HepG2 (cell line): ENCODE data around the gene IPO5. TPM values are rescaled to one million over a fixed set of nuclear protein-coding genes. Genes with fewer than 3 reads are reported as not detected.

Experiments used
- E2F5 ChIP-seq: sonication (generic); formaldehyde crosslinking; conservative IDR thresholded peaks from 2 replicates; pipeline ENCODE4 v1.4.0; 2020; ENCODE audit warnings: missing genetic modification reagents
- FOXP4 ChIP-seq: sonication (generic); formaldehyde crosslinking; IDR thresholded peaks from 2 replicates; pipeline ENCODE4 v1.4.0; 2020; ENCODE audit warnings: missing genetic modification reagents
- HNF1B ChIP-seq: sonication (generic); formaldehyde crosslinking; IDR thresholded peaks from 2 replicates; pipeline ENCODE4 v1.5.1; 2020; ENCODE audit warnings: mild to moderate bottlenecking, moderate library complexity, missing genetic modification reagents
- HOXA3 ChIP-seq: sonication (generic); formaldehyde crosslinking; IDR thresholded peaks from 2 replicates; pipeline ENCODE4 v1.5.0; 2020; ENCODE audit warnings: missing genetic modification reagents
- KDM5B ChIP-seq: sonication (generic); formaldehyde crosslinking; IDR thresholded peaks from 2 replicates; pipeline ENCODE4 v1.4.0; 2020; ENCODE audit warnings: missing genetic modification reagents, mild to moderate bottlenecking, borderline replicate concordance
- MIXL1 ChIP-seq: IDR thresholded peaks from 2 replicates; pipeline ENCODE4 v1.6.1; 2016
- MLX ChIP-seq: IDR thresholded peaks from 2 replicates; pipeline ENCODE4 v1.6.1; 2016
- PLSCR1 ChIP-seq: sonication (generic); formaldehyde crosslinking; IDR thresholded peaks from 2 replicates; pipeline ENCODE4 v1.5.0; 2020; ENCODE audit warnings: missing genetic modification reagents, mild to moderate bottlenecking, borderline replicate concordance
- SALL1 ChIP-seq: sonication (generic); formaldehyde crosslinking; IDR thresholded peaks from 2 replicates; pipeline ENCODE4 v1.8.0; 2022; ENCODE audit warnings: mild to moderate bottlenecking, missing genetic modification reagents
- SOX13 ChIP-seq, 3 experiments: fragments of 450-650 bp in 1 of 3; sonication (generic) in 1 of 3; formaldehyde crosslinking in 1 of 3; IDR thresholded peaks in 2 of 3; conservative IDR thresholded peaks in 1 of 3; 2 replicates each; pipeline versions ENCODE4 v1.5.0 to v1.6.1; 2016 to 2020; ENCODE audit warnings: antibody characterized with exemption in 1 of 3, mild to moderate bottlenecking in 1 of 3, missing compliant biosample characterization in 1 of 3, missing genetic modification reagents in 1 of 3, moderate library complexity in 1 of 3
- SP4 ChIP-seq: sonication (generic); formaldehyde crosslinking; IDR thresholded peaks from 2 replicates; pipeline ENCODE4 v1.8.1; 2023; ENCODE audit warnings: mild to moderate bottlenecking, missing genetic modification reagents
- ZBTB1 ChIP-seq: sonication (generic); formaldehyde crosslinking; IDR thresholded peaks from 2 replicates; pipeline ENCODE4 v1.4.0; 2020; ENCODE audit warnings: missing genetic modification reagents, borderline replicate concordance
- ZFX ChIP-seq: sonication (generic); formaldehyde crosslinking; IDR thresholded peaks from 2 replicates; pipeline ENCODE4 v1.4.0; 2020; ENCODE audit warnings: mild to moderate bottlenecking, low read depth, missing genetic modification reagents, moderate library complexity
- ZNF24 ChIP-seq: fragments of 450-650 bp; IDR thresholded peaks from 2 replicates; pipeline ENCODE4 v1.6.1; 2017; ENCODE audit warnings: antibody characterized with exemption, mild to moderate bottlenecking
- ZNF331 ChIP-seq: sonication (generic); formaldehyde crosslinking; IDR thresholded peaks from 2 replicates; pipeline ENCODE4 v1.4.0; 2020; ENCODE audit warnings: missing genetic modification reagents
- ZNF607 ChIP-seq: sonication (generic); formaldehyde crosslinking; IDR thresholded peaks from 2 replicates; pipeline ENCODE4 v1.5.1; 2020; ENCODE audit warnings: missing genetic modification reagents, mild to moderate bottlenecking, borderline replicate concordance
- polyA plus RNA-seq, 8 experiments: library from polyadenylated mRNA; depleted of rRNA in 3 of 8; stranded (reverse) in 7 of 8; unstranded in 1 of 8; fragments of >200 nt; fragmentation: Illumina TruSeq in 4 of 8; extraction: Trizol in 4 of 8; gene quantifications; 2 replicates each; pipeline versions ENCODE4 v1.2.1 to v1.2.3, GENCODE V29; 2011 to 2016; ENCODE audit warnings: low read depth in 4 of 8, missing spikeins in 1 of 8, mixed read lengths in 1 of 8; ENCODE audit not compliant: insufficient read depth in 1 of 8
- total RNA-seq, 5 experiments: library from RNA; depleted of rRNA; stranded (reverse); fragments of >200 nt; fragmentation: Illumina TruSeq; extraction: Trizol; gene quantifications; 2 replicates each; pipeline ENCODE4 v1.2.3, GENCODE V29; 2016; ENCODE audit warnings: low read depth in 1 of 5

IPO5 gene
- total and polyA plus RNA-seq, 2 of the 13 experiments (the other 11 are each of a cell fraction or from before 2014, with no cell fraction given), result 155 to 242 TPM

- TF ChIP-seq SOX13 (IDR thresholded peaks at IDR 0.05), result 0 out of 2 replicates have a peak, but pooled peaks have one; percentile 40
- peak in 1 of 2 experiments; percentile 91; a peak in 2 of 4 replicates for TF ChIP-seq SOX13 (CRISPR knock-in tag; conservative IDR thresholded peaks at IDR 0.05 in 1 of 2, IDR thresholded peaks at IDR 0.05 in 1 of 2)
- TF ChIP-seq MLX, result no peak
- TF ChIP-seq ZNF24, result no peak
- no peak for TF ChIP-seq ZBTB1
- TF ChIP-seq PLSCR1 (CRISPR knock-in tag), result no peak
- TF ChIP-seq KDM5B (CRISPR knock-in tag), result no peak
- TF ChIP-seq MIXL1 (CRISPR knock-in tag), result peak; percentile 47; the same call in 1 of the 2 replicates
- TF ChIP-seq ZNF607, result peak; percentile 55
- TF ChIP-seq SALL1 (CRISPR knock-in tag), result peak; percentile 29; the same call in 1 of the 2 replicates
- peak; percentile 22; the same call in 1 of the 2 replicates for TF ChIP-seq ZFX (CRISPR knock-in tag)
- 0 out of 2 replicates have a peak, but pooled peaks have one; percentile 22 for TF ChIP-seq SP4 (CRISPR knock-in tag)
- no peak for TF ChIP-seq E2F5
- peak; percentile 18; the same call in 1 of the 2 replicates for TF ChIP-seq HOXA3 (CRISPR knock-in tag)
- TF ChIP-seq HNF1B (CRISPR knock-in tag), result peak; percentile 95
- peak; percentile 57 for TF ChIP-seq FOXP4 (CRISPR knock-in tag)
- TF ChIP-seq ZNF331 (CRISPR knock-in tag), result peak; percentile 14; the same call in 1 of the 2 replicates
Measured at GRCh38 chr13:98033277-98034247, 80.1 kb downstream of the IPO5 start (continued).
